G401 (cell line): ENCODE data around the gene FOXO1. TPM values are rescaled to one million over a fixed set of nuclear protein-coding genes. Genes with fewer than 3 reads are reported as not detected.

Experiments
- DNase-seq: peaks from one replicate; pipeline ENCODE4 v3.0.0-alpha.2; 2015; ENCODE audit warnings: low spot score
- in situ Hi-C: cut with HindIII; loops from 2 replicates; pipeline ENCODE4 v1.10.0; 2016; ENCODE audit warnings: low sequenced_read_pairs, mixed read lengths
- total RNA-seq: library from RNA; depleted of rRNA; stranded (reverse); fragments of >200 nt; shearing (Covaris generic); gene quantifications from 2 replicates; pipeline ENCODE4 v1.2.3, GENCODE V29; 2014

FOXO1 gene
- total RNA-seq, 1 experiment from 2014 or later: 0.17 TPM

- DNase-seq: peak; percentile 7
- in situ Hi-C loops: no loop called here
Observed at GRCh38 chr13:40589285-40590109, 76.9 kb downstream of the FOXO1 start.

GRCh38 chr13:40588101-40588500 lies 78.3 kb downstream of the FOXO1 start:
- in situ Hi-C loops: no loop called here
- no peak for DNase-seq

- in situ Hi-C loops: no loop called here
- peak; percentile 16 for DNase-seq
Observed at GRCh38 chr13:40586886-40587565, 79.4 kb downstream of the FOXO1 start.

- DNase-seq: no peak
- in situ Hi-C loops: no loop called here
Observed at GRCh38 chr13:40585911-40586471, 80.5 kb downstream of the FOXO1 start.

- in situ Hi-C loops: no loop called here
- DNase-seq: no peak
Observed at GRCh38 chr13:40583738-40584137, 82.7 kb downstream of the FOXO1 start.

- no peak for DNase-seq
- in situ Hi-C loops: no loop called here
Observed at GRCh38 chr13:40582531-40582930, 83.9 kb downstream of the FOXO1 start.

GRCh38 chr13:40581277-40581579 lies 85.2 kb downstream of the FOXO1 start:
- in situ Hi-C loops: no loop called here
- DNase-seq: no peak

- in situ Hi-C loops: no loop called here
Observed at GRCh38 chr13:40580566-40581276, 85.7 kb downstream of the FOXO1 start.

GRCh38 chr13:40579535-40579934 lies 86.9 kb downstream of the FOXO1 start:
- DNase-seq: no peak
- in situ Hi-C loops: no loop called here

More at GRCh38 chr13:40580566-40581276, 85.7 kb downstream of the FOXO1 start:
- no peak for DNase-seq

- no peak for DNase-seq
- in situ Hi-C loops: no loop called here
Observed at GRCh38 chr13:40578055-40578454, 88.4 kb downstream of the FOXO1 start.

- no peak for DNase-seq
- in situ Hi-C loops: no loop called here
Observed at GRCh38 chr13:40576369-40576768, 90.1 kb downstream of the FOXO1 start.

GRCh38 chr13:40572961-40573360 lies 93.5 kb downstream of the FOXO1 start:
- in situ Hi-C loops: no loop called here
- DNase-seq: no peak

GRCh38 chr13:40571338-40571963 lies 95.0 kb downstream of the FOXO1 start:
- in situ Hi-C loops: no loop called here
- no peak for DNase-seq

- in situ Hi-C loops: no loop called here
- no peak for DNase-seq
Observed at GRCh38 chr13:40570930-40571329, 95.5 kb downstream of the FOXO1 start.

- in situ Hi-C loops: no loop called here
- DNase-seq: no peak
Observed at GRCh38 chr13:40569024-40569350, 97.5 kb downstream of the FOXO1 start.

GRCh38 chr13:40568246-40569023 lies 98.0 kb downstream of the FOXO1 start:
- no peak for DNase-seq
- in situ Hi-C loops: no loop called here

- no peak for DNase-seq
- in situ Hi-C loops: no loop called here
Observed at GRCh38 chr13:40566811-40567210, 99.6 kb downstream of the FOXO1 start.

GRCh38 chr13:40565282-40566148 lies 100.9 kb downstream of the FOXO1 start:
- no peak for DNase-seq
- in situ Hi-C loops: no loop called here
